Stimulated activated CD8-positive, alpha-beta memory T cell treated with anti-CD3 and anti-CD28 coated beads, Interleukin-15, amount 100 ng/mL, for 1 hour (primary cell): ENCODE results near the gene KIAA1217.

Experiments used
- DNase-seq: peaks from one replicate; pipeline ENCODE4 v3.0.0-alpha.2; 2020; ENCODE audit warnings: low read depth

KIAA1217 gene

DNA sequence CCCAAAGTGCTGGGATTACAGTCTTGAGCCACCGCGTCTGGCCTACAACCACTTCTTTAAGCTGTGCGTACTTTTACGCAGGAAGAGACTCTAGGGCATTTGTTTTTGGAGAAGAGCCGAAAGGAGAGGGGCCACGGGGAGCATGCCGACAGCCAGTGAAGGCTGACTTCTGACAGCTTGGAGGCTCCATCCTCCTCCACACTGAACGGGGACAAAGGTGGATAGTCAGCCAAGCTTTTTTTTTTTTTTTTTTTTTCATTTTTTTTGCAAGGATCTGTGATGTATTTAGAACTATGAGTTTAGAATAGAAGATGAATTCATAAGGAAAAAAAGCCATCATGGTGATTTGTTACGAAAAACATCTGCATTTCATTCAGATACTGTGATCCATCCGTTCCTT, 293.1 kb downstream of the KIAA1217 start:
- DNase-seq = no peak

DNA sequence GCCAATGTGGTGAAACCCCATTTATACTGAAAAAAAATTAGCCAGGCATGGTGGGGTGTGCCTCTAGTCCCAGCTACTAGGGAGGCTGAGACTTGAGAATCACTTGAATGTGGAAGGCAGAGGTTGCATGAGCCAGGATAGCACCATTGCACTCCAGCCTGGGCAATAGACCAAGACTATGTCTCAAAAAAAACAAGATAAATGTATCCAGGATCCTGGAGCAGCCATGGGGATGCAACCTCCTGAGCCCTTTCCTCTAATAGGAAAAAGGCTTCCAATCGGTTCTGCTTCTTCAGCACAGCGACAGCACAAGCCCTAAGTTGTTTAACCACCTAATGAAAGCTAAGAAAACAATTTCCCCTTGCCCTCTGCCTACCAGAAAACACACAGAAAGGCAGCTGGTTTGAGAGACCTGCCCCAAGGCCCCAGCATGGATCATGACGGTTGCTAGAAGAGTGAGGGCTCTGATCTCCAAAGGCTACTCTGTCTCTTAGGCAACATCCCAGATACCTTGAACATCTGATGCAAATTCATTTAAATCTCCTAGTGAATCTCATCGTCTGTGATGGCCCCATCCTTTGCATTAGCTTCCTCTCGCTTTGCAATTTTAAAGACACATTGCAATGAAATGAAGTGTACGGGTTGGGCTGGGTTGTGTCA, 294.0 kb downstream of the KIAA1217 start:
- no peak for DNase-seq

DNA sequence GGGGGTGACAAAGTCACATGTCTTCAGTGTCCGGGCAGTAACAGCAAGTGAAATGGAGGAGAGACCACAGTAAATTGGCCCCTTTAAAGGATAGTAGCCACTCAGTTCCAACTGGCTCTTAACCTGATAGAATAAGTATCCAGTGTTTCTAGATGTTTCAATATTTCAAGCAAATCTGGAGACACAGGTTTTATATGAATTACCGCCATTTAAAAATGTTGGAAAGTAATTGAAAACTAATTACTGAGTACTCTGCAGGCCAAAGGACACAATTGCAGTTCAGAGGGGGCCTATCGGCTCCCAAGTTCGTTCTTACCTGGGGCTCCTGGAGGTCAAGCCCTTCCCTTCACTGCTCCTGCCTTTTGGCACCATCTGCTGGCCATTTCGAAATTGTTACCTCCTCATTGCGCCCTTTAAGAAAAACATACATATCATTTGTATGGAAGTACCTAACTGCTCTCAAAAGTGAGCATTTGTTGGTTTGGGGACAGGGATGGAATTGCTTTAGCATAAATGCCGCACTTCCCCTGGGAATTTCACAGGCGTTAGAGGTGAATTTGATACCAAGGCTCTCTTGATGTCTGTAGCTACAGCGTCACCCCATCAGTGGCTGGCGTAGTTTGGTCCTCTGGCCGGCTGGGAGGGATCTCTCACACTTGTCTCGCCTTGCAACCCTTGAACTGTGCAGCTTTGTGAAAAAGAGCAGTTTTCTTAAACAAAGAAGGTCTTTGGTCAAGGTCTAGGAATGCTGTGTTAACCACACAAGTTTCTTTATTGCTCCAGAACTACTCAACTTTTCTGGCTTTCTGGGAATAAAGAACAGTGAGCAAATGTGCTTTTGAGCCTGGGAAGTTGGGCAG, 294.8 kb downstream of the KIAA1217 start:
- no peak for DNase-seq

DNA sequence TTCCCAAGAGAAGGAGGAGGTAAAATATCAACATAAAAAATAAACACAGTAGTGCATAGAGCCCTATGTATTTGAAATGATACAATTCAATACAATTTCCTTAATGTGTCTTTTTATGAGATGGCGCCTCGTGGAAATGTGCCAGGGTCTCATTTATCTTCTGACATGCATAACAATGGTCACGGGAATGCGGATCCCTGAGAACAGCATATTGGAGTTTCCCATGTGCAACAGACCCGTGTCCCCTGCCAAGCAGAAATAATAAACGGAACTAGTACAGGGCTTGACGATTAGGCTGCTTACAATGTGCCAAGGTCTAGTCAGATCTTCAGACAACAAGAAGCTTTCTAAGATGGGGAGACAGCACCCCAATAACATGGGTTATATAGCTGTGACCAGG, 296.8 kb downstream of the KIAA1217 start:
- no peak for DNase-seq

DNA sequence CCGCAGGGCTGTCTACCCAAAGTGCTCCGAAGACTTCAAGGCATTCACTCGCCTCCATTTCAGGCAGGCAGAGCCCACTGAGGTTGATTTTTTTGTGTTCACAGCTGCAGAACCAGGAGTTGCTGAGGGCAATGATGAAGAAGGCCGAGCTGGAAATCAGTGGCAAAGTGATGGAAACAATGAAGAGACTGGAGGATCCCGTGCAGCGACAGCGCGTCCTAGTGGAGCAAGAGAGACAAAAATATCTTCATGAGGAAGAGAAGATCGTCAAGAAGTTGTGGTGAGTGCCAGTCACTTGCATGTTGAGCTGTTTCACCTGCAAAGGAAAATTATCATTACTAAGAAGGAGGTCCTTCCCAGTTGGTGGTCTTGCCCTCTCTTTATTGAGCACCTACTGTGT, 304.2 kb downstream of the KIAA1217 start:
- no peak for DNase-seq

DNA sequence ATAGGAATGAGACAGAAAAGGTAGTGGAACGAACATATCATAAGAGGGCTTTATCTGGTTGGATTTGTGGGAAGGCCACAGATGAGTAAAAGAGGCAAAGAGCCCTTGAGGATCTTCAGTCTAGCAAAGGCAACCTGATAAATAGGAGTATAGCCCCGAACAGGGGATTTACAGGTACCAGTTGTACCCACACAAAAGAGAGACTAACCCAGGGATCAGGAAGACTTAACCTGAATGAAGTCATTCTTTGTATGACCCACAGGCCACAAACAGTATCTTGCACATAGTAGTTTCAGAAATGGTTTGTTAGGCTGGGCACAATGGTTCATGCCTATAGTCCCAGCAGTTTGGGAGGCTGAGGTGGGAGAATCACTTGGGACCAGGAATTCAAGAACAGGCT, 306.5 kb downstream of the KIAA1217 start:
- no peak for DNase-seq

DNA sequence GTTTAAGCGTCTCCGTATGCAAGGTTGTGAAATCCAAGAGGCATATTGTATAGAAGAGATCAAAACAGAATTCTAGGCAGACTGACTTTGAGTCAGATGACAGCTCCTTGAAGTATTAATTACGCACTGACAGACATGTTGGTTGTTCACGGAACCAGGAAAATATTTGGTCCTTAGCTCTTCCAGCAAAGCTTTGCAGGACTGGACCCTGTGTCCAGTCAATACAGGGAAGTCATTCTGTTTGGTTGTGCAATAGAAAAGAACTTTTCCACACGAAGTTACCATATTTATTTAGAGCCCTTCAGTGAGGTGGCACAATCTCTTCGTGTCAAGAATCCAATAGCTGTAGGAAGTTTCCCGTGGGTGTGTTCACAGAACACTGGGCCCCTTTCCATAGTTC, 309.5 kb downstream of the KIAA1217 start:
- no peak for DNase-seq

DNA sequence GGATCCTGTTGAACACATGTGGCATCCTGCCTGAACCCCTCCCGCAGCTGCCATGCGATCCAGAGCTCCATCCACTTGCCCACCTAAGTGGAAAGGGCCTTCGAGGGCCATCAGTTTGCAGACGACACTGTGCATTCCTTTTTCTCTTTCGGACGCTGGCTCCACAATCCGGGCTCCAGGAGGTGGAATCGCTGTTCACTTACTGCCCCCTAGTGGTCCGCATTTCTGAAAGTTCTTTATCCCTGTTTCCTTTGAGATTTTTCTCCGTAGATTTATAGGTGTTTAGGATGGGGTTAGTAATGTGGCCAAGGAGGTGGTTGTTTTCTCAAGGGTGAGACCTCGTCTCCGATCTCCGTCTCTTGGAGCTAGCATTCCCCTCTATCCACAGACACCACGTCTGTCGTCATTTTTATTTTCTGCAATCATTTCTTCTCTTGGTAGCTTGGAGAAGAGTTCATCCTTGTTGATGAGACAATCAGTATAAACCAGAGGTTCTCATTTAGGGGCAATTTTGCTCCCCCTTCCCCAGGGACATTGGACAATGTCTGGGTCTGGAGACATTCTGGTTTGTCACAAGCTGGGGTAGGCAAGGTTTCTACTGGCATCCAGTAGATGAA, 310.2 kb downstream of the KIAA1217 start:
- no peak for DNase-seq

DNA sequence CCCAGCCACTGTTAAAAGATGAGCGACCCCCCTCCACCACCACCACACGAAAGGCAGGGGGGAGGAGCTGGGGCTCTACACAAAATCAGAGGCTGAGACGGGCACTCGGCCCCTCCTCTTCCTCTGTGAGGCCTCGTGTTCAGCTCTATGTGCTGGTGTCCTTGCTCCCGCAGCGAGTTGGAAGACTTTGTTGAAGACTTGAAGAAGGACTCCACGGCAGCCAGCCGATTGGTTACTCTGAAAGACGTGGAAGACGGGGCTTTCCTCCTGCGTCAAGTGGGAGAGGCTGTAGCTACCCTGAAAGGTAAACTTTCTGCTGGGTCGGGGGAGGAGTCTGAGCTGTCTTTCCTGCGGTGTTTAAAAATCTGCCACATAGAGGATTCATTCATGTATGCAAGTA, 311.0 kb downstream of the KIAA1217 start:
- peak; percentile 2 for DNase-seq

DNA sequence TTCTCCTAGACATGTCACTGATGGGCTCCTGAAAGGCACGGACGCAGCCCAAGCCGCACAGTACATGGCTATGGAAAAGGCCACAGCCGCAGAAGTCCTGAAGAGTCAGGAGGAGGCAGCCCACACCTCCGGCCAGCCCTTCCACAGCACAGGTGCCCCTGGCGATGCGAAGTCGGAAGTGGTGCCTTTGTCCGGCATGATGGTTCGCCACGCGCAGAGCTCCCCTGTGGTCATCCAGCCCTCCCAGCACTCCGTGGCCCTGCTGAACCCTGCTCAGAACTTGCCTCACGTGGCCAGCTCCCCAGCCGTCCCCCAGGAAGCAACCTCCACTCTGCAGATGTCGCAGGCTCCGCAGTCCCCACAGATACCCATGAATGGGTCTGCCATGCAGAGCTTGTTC, 315.4 kb downstream of the KIAA1217 start:
- DNase-seq = no peak

DNA sequence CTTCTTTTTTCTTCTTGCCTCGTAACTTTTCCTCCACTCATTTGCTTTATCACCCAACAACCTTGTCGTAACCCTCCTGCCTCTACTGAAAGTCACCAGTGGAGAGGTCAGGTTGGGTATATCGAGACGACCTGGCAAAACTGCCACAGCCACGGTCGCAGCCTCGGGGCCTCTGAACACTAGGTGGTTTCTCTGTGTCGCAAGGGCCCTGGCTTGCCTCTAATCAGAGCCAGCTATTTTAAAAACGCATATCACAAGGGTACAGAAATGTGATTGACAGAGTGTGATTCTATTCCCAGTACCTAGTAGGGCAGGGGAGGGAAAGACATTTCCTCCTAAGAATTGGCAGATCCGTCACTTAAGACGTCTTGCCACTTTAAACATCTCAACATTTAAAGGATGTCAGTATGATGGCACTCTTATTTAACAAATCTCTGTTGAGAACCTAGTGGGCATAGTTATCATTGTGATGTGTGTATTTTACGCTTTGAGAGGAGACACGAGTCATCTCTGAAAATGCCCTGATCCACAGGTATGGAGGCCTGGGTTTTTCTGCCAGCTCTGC, 317.2 kb downstream of the KIAA1217 start:
- no peak for DNase-seq

DNA sequence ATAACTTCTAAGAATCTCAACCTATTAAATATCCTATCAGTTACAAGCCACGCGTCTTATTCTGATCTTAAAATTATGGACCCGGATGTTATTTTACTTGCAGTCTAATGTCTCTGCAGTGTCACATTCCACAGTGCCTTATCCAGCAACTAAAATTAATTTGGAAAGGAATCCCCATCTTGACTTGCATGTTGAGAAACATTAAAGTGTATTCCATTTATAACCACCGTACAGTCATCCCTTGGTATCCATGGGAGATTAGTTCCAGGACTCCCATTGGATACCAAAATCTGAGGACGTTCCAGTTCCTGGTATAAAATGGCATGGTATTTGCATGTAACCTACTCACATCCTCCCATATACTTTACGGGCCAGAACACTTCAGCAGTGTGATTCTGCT, 320.0 kb downstream of the KIAA1217 start:
- DNase-seq = no peak

DNA sequence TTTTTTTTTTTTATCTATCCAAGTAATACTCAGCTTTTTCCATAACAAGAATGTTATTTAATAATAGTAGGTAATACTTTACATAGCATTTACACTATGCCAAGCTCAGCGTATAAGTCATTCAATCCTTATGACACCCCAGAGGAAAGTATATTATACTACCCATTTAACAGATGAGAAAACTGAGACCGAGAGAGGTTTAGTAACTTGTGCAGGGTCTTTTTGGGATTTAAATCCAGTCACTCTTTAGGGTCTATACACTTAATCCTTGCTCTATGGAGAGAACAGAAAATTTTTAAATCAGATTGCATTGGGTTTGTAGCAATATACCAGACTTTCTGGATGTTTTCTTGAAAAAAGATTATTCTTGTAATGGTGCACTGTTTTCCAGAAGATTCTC, 322.5 kb downstream of the KIAA1217 start:
- DNase-seq = no peak

DNA sequence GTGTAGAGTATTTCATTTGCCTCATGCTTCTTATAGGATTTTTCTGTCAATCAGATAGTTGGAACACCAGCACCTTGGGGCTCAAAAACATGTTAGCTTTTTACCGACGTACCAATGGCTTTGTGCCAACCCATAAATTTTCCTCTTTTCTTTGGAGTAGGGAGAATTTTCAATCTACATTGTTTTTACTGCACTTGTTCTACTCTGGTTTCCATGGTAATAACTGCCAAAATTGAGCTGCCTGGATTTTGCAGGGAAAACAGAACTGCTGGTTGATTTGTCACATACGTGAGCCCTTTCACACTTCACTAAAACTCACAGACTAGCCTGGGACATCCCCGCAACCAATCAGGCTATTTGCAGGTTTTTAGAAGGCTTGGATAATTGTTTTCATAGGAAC, 325.0 kb downstream of the KIAA1217 start:
- DNase-seq = no peak

DNA sequence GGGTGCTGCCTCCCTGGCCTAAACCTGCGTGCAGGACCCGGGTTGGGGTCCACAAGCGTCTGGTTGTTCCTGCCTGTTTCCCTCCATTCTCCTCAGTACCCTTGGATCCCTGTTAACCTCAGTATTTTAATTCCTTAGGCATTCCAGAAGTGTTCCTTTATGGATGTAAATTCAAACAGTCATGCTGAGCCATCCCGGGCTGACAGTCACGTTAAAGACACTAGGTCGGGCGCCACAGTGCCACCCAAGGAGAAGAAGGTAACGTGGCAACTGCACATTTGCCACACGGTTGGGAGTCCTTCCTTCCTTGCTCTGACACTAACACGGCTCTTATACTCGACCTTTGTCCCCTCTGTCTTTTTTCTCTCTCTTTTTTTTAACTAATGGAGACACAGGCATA, 327.7 kb downstream of the KIAA1217 start:
- DNase-seq = no peak

DNA sequence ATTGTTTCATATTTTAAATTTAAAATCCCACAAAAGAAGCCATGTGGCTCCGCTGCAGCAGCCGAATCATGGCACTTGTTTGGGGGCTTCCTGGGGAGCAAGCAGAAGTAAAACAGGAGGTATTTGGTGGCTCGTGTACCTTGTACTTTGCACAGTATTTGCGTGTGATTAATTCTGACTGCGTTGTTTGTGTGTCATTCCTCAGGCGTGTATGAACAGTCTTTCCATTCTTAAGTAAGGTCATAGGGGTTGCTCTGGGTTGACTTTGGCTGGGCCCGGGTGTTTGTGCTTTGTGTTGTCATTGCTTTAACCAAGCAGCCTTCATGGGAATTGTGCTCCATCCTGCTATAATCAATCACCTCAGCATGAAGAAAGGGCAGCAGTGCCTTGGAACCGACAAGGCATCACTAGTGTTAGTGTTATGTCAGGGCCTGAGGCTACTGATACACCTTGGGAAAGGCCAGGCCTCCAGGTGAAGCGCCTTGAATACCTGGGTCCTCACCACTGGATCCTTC, 332.4 kb downstream of the KIAA1217 start:
- no peak for DNase-seq

DNA sequence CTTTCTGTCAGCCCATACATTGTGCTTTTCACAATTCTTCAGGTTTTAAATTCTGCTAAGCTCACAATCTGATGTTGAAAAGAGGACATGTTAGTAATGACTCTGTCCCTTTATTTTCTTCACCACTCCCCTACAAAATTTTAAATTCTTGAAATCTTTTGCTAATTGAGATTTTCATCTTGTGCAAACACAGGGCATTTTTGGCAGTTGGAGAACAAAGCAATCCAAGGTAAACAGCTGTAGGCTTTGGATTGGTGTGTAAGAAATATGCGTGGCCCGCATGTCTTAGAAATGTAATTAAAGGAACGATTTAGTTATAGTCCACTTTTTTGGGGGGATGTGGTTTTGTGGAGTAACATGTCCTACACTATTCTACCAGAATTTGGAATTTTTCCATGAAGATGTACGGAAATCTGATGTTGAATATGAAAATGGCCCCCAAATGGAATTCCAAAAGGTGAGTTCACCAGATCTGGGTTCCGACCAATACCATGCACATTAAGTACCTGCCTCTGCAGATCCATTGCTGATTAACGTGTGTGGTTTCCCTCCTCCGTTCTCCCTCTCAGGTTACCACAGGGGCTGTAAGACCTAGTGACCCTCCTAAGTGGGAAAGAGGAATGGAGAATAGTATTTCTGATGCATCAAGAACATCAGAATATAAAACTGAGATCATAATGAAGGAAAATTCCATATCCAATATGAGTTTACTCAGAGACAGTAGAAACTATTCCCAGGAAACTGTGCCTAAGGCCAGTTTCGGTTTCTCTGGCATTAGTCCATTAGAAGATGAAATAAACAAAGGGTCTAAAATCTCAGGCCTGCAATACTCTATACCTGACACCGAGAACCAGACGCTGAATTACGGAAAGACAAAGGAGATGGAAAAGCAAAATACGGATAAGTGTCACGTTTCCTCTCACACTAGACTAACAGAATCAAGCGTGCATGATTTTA, 333.7 kb downstream of the KIAA1217 start:
- no peak for DNase-seq

DNA sequence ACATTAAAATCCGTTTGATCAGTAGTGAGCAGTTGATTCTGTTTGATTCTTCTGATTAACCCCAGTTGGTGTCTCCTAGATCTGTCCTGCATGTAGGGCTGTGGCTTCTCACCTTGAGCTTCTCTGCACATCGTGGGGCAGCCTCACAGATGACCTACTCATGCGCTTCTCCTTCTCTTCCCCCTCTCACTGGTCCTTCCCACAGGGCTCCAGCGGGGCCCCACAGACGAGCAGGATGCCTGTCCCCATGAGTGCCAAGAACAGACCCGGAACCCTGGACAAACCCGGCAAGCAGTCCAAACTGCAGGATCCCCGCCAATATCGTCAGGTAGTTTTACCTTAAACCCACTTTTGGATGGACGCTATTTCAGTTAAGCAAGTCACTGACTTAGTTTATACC, 335.8 kb downstream of the KIAA1217 start:
- DNase-seq = no peak

DNA sequence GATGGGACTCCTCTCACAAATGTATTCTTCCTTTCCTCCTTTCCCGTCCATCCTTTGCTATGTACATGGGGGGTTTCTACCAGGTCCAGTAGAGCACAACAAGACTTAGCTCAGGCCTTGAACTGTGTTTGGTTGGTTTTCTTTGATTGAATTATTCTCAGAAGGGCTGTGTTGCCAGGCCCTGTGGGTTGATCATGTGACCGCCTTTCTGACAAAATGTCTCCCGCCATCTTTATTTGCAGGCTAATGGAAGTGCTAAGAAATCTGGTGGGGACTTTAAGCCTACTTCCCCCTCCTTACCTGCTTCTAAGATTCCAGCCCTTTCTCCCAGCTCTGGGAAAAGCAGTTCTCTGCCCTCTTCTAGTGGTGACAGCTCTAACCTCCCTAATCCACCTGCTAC, 336.6 kb downstream of the KIAA1217 start:
- no peak for DNase-seq

DNA sequence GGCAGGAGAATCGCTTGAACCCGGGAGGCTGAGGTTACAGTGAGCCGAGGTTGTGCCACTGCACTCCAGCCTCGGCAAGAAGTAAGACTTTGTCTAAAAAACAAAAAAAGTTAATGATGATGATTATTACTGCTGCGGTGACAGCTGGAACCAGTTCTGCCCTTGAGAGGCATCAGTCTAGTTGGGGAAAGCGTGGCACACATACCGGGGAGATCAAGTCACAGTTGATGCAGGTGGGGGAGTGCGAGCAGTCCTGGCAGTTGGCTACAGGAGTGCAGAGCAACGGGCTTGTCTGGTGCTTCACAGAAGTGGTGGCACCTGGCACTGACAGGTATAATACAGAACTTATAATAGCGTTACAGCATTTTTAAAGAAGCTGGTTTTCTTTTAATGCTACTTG, 341.7 kb downstream of the KIAA1217 start:
- DNase-seq = no peak

DNA sequence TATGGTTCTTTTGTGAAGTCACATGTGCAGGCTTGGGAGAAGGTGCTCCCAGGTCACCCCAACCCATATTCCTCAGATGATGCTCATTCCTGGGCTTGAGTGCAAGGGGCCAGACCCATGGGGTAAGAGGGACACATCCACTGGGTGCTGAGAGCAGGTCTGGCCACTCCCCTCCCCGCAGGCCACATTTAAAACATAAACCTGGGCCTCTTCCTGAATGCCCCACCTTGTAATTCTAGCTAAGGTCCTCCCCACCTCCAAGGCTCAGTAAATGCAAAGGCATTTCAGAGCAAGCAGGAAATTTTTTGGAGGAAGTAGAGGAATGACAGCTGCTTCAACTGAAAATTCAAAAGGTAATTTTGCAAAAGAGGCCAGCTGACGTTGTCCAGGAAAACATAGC, 342.2 kb downstream of the KIAA1217 start:
- DNase-seq = no peak
